Astrocyte (in vitro differentiated cells and primary cell): ENCODE measurements around the gene RASEF. TPM values are rescaled to one million over a fixed set of nuclear protein-coding genes. Genes with fewer than 3 reads are reported as not detected.
"Not testable (repeated sequence)": the region's sequence is repeated elsewhere in the genome, so short reads cannot be mapped to it uniquely, and the experiment has no call there.

Experiments
- DNase-seq: peaks from one replicate; pipeline ENCODE4 v3.0.0-alpha.2; 2010; ENCODE audit warnings: low read depth
- FAIRE-seq: peaks from 2 replicates; lab custom pipeline; 2011; peaks lifted over from hg19 to GRCh38; lab: Jason Lieb, UNC
- H2AFZ ChIP-seq: 2 replicates; pipeline ENCODE4 v1.6.0; 2012; ENCODE audit warnings: low read depth, low read length, inconsistent platforms
- H3K27ac ChIP-seq: 2 replicates; pipeline ENCODE4 v1.5.1; 2011; ENCODE audit warnings: low read depth, low read length, inconsistent platforms
- H3K27me3 ChIP-seq: 2 replicates; pipeline ENCODE4 v1.6.0; 2011; ENCODE audit warnings: low read length, inconsistent platforms; ENCODE audit not compliant: insufficient read depth
- H3K36me3 ChIP-seq: 2 replicates; pipeline ENCODE4 v1.5.1; 2011; ENCODE audit warnings: low read length, inconsistent platforms; ENCODE audit not compliant: insufficient read depth
- H3K4me1 ChIP-seq: 2 replicates; pipeline ENCODE4 v1.5.1; 2011; ENCODE audit warnings: low read length, inconsistent platforms; ENCODE audit not compliant: insufficient read depth
- H3K4me2 ChIP-seq: 2 replicates; pipeline ENCODE4 v1.6.0; 2012; ENCODE audit warnings: low read length, inconsistent platforms
- H3K4me3 ChIP-seq: 2 replicates; pipeline ENCODE4 v1.5.1; 2011; ENCODE audit warnings: low read depth, mild to moderate bottlenecking, low read length, inconsistent platforms; ENCODE audit not compliant: insufficient read depth
- H3K79me2 ChIP-seq: 2 replicates; pipeline ENCODE4 v1.6.0; 2012; ENCODE audit warnings: mild to moderate bottlenecking, low read length, inconsistent platforms; ENCODE audit not compliant: insufficient read depth
- H3K9ac ChIP-seq: 2 replicates; pipeline ENCODE4 v1.6.0; 2012; ENCODE audit warnings: mild to moderate bottlenecking, low read length, inconsistent platforms
- H3K9me3 ChIP-seq: 2 replicates; pipeline ENCODE4 v1.5.1; 2012; ENCODE audit warnings: low read depth, mild to moderate bottlenecking, low read length, inconsistent platforms; ENCODE audit not compliant: insufficient read depth
- H4K20me1 ChIP-seq: 2 replicates; pipeline ENCODE4 v1.6.0; 2012; ENCODE audit warnings: low read length, inconsistent platforms; ENCODE audit not compliant: insufficient read depth
- H3K27ac Mint-ChIP-seq: one replicate; pipeline ENCODE4 v1.8.0; 2021; ENCODE audit warnings: mild to moderate bottlenecking, mixed read lengths; ENCODE audit not compliant: unreplicated experiment
- H3K27me3 Mint-ChIP-seq: one replicate; pipeline ENCODE4 v1.8.0; 2021; ENCODE audit warnings: low read depth, mixed read lengths; ENCODE audit not compliant: unreplicated experiment
- H3K36me3 Mint-ChIP-seq: one replicate; pipeline ENCODE4 v1.8.0; 2021; ENCODE audit warnings: low read depth, mixed read lengths; ENCODE audit not compliant: unreplicated experiment
- H3K4me1 Mint-ChIP-seq: one replicate; pipeline ENCODE4 v1.8.0; 2021; ENCODE audit warnings: low read depth, mixed read lengths; ENCODE audit not compliant: unreplicated experiment
- H3K4me3 Mint-ChIP-seq: one replicate; pipeline ENCODE4 v1.8.0; 2021; ENCODE audit warnings: mild to moderate bottlenecking, moderate library complexity, mixed read lengths; ENCODE audit not compliant: unreplicated experiment
- H3K9me3 Mint-ChIP-seq: one replicate; pipeline ENCODE4 v1.8.0; 2021; ENCODE audit warnings: mild to moderate bottlenecking, mixed read lengths; ENCODE audit not compliant: unreplicated experiment
- CTCF ChIP-seq: IDR thresholded peaks from 2 replicates; pipeline ENCODE4 v1.5.1; 2011; ENCODE audit warnings: low read depth, mild to moderate bottlenecking, inconsistent platforms, low read length, moderate library complexity; ENCODE audit not compliant: insufficient read depth
- EZH2 ChIP-seq: IDR thresholded peaks from 2 replicates; pipeline ENCODE4 v1.6.1; 2012; ENCODE audit warnings: mild to moderate bottlenecking, low read length, inconsistent platforms; ENCODE audit not compliant: insufficient read depth
- total RNA-seq: library from RNA; stranded (reverse); gene quantifications from 2 replicates; pipeline ENCODE4 v1.2.1, GENCODE V29; 2021

The RASEF gene
- total RNA-seq, 1 donor from 2014 or later, result 0.91 TPM

- Mint-ChIP-seq H3K27ac (no peak overlapping the region), H3K4me3 (no peak overlapping the region), H3K27me3 (no peaks in the 10 kb centered on the region), H3K9me3 (no peaks in the 10 kb centered on the region), H3K36me3 (no peaks in the 10 kb centered on the region), H3K4me1 (peaks cover 7% of the 10 kb centered on the region)
- DNase-seq (no peak), FAIRE-seq (no peak)
- Histone ChIP-seq H3K4me1 (peaks cover 10% of the 10 kb centered on the region), H3K27ac (no peak overlapping the region), H3K9ac (no peak overlapping the region), H2AFZ (no peak overlapping the region), H3K27me3 (no peaks in the 10 kb centered on the region), H3K79me2 (no peaks in the 10 kb centered on the region), H3K9me3 (no peaks in the 10 kb centered on the region), H3K4me3 (no peak overlapping the region), H4K20me1 (no peaks in the 10 kb centered on the region), H3K36me3 (no peaks in the 10 kb centered on the region), H3K4me2 (no peak overlapping the region)
- TF ChIP-seq EZH2, result no peak
- no peak for TF ChIP-seq CTCF
These were observed 124.3 kb downstream of the RASEF start for GRCh38 chr9:82938426-82939218.

- H3K4me1 ChIP-seq, result peaks cover 10% of the 10 kb centered on the region
These were observed 126.4 kb downstream of the RASEF start for GRCh38 chr9:82936561-82936960.

GRCh38 chr9:82934949-82935348 lies 128.0 kb downstream of the RASEF start:
- peak overlapping the region; percentile 92 for H3K27ac Mint-ChIP-seq

More at GRCh38 chr9:82936561-82936960, 126.4 kb downstream of the RASEF start:
- not testable (repeated sequence) for H3K9me3 ChIP-seq, H3K9me3 Mint-ChIP-seq, FAIRE-seq, H3K36me3 ChIP-seq, H3K79me2 ChIP-seq, H4K20me1 ChIP-seq, H3K36me3 Mint-ChIP-seq, H3K27ac Mint-ChIP-seq, H3K27ac ChIP-seq, H3K4me1 Mint-ChIP-seq, H3K27me3 Mint-ChIP-seq, H3K4me3 ChIP-seq, H3K4me3 Mint-ChIP-seq, H3K27me3 ChIP-seq, H3K4me2 ChIP-seq, H3K9ac ChIP-seq, H2AFZ ChIP-seq
- DNase-seq, result peak; percentile 32

GRCh38 chr9:82934025-82934424 lies 128.9 kb downstream of the RASEF start:
- H3K36me3 Mint-ChIP-seq, H3K27me3 ChIP-seq, DNase-seq, H3K36me3 ChIP-seq, H3K4me2 ChIP-seq, H3K4me3 Mint-ChIP-seq, H3K9me3 Mint-ChIP-seq, H3K4me1 Mint-ChIP-seq, H2AFZ ChIP-seq, FAIRE-seq, H3K27me3 Mint-ChIP-seq, H3K9me3 ChIP-seq, H4K20me1 ChIP-seq, H3K27ac Mint-ChIP-seq, H3K79me2 ChIP-seq, H3K27ac ChIP-seq, H3K4me3 ChIP-seq, H3K9ac ChIP-seq: not testable (repeated sequence)
- H3K4me1 ChIP-seq, result peaks cover 10% of the 10 kb centered on the region

More at GRCh38 chr9:82934949-82935348, 128.0 kb downstream of the RASEF start:
- no peak overlapping the region for H3K4me3 ChIP-seq
- H3K9ac ChIP-seq, result no peak overlapping the region
- TF ChIP-seq EZH2 (no peak), CTCF (no peak)
- H3K36me3 ChIP-seq, result no peaks in the 10 kb centered on the region
- H3K79me2 ChIP-seq, result no peaks in the 10 kb centered on the region
- H3K9me3 ChIP-seq, result no peaks in the 10 kb centered on the region
- H3K27me3 Mint-ChIP-seq, result no peaks in the 10 kb centered on the region
- H3K36me3 Mint-ChIP-seq, result no peaks in the 10 kb centered on the region
- DNase-seq (peak; percentile 94), FAIRE-seq (peak; percentile 17)
- H3K4me3 Mint-ChIP-seq, result peak overlapping the region; percentile 6
- H3K4me1 ChIP-seq, result peaks cover 10% of the 10 kb centered on the region
- peak overlapping the region; percentile 36 for H3K4me2 ChIP-seq
- H4K20me1 ChIP-seq, result no peaks in the 10 kb centered on the region
- H3K9me3 Mint-ChIP-seq, result no peaks in the 10 kb centered on the region
- H3K27ac ChIP-seq, result peak overlapping the region; percentile 66
- no peaks in the 10 kb centered on the region for H3K27me3 ChIP-seq
- peaks cover 7% of the 10 kb centered on the region for H3K4me1 Mint-ChIP-seq
- peak overlapping the region; percentile 27 for H2AFZ ChIP-seq
